ENCODE measurements around the gene SH2D6.

DNA sequence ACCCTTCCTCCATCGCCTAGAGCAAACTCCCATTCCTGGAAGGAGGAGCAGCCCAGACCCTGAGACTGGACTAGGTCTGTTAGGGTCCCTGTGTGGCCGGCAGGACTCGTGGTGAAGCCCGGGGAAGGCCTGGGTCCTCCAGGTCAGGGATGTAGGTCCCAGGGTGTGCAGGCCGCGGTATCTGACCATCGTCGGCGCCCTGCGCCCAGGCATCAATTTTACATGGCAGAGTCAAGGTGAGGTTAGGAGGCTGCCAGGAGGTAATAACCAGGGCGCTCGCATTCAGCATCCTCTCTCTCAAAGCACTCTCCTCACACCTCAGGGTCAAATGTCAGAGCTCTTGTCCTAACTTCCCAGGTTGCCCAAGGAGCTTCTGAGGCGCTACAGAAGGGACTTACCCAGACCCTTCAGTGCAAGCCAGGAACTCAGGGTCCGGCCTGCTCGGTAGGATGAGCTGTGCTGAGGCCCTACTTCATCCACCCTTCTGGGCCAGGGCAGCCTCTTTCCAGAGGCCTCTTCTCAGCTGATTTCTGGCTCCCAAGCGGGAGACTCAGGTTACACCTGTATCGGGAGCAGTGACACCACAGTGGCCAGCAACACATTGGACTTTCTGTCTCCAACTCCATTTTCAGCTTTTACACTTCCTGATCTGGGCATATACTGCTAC lies 628 bp downstream of the SH2D6 start:
- TF ChIP-seq, protein P1, sequence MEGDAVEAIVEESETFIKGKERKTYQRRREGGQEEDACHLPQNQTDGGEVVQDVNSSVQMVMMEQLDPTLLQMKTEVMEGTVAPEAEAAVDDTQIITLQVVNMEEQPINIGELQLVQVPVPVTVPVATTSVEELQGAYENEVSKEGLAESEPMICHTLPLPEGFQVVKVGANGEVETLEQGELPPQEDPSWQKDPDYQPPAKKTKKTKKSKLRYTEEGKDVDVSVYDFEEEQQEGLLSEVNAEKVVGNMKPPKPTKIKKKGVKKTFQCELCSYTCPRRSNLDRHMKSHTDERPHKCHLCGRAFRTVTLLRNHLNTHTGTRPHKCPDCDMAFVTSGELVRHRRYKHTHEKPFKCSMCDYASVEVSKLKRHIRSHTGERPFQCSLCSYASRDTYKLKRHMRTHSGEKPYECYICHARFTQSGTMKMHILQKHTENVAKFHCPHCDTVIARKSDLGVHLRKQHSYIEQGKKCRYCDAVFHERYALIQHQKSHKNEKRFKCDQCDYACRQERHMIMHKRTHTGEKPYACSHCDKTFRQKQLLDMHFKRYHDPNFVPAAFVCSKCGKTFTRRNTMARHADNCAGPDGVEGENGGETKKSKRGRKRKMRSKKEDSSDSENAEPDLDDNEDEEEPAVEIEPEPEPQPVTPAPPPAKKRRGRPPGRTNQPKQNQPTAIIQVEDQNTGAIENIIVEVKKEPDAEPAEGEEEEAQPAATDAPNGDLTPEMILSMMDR (IDR thresholded peaks at IDR 0.05): no peak
- TF ChIP-seq POLR2A (IDR thresholded peaks at IDR 0.05): no peak

Data from lower leg skin (tissue), 3 donors.